Activated B cell treated with CpG ODN at 0.5 μM for 24 hours (primary cell): ENCODE data around the gene ZNF425. TPM values are rescaled to one million over a fixed set of nuclear protein-coding genes. Genes with fewer than 3 reads are reported as not detected.
"Not testable (repeated sequence)": the region's sequence is repeated elsewhere in the genome, so short reads cannot be mapped to it uniquely, and the experiment has no call there.

Experiments used
- ATAC-seq: fragments of 200-7000 bp; cut with Tn5 transposase; one replicate; pipeline ENCODE4 v1.10.0; 2021; ENCODE audit warnings: low read depth, mild to moderate bottlenecking, moderate library complexity
- CTCF ChIA-PET: fragments of 350-600 bp; sonication (Branson Sonifier 250); formaldehyde crosslinking; loops from one replicate; lab custom pipeline; 2021; ENCODE audit warnings: antibody characterized with exemption; lab: Charles Lee
- POLR2A ChIA-PET: fragments of 350-600 bp; sonication (Branson Sonifier 250); formaldehyde crosslinking; loops from one replicate; lab custom pipeline; 2021; ENCODE audit warnings: antibody characterized with exemption; lab: Charles Lee
- DNase-seq: peaks from one replicate; pipeline ENCODE4 v3.0.0; 2022
- H3K27ac Mint-ChIP-seq: one replicate; pipeline ENCODE4 v1.8.0; 2020; ENCODE audit warnings: mixed read lengths
- H3K27me3 Mint-ChIP-seq: one replicate; pipeline ENCODE4 v1.8.0; 2021; ENCODE audit warnings: mixed read lengths
- H3K36me3 Mint-ChIP-seq: one replicate; pipeline ENCODE4 v1.8.0; 2021; ENCODE audit warnings: low read depth, mixed read lengths
- H3K4me1 Mint-ChIP-seq: one replicate; pipeline ENCODE4 v1.8.0; 2021; ENCODE audit warnings: mixed read lengths
- H3K4me3 Mint-ChIP-seq: one replicate; pipeline ENCODE4 v1.8.0; 2020; ENCODE audit warnings: mild to moderate bottlenecking, mixed read lengths
- H3K9me3 Mint-ChIP-seq: one replicate; pipeline ENCODE4 v1.8.0; 2020; ENCODE audit warnings: mixed read lengths
- intact Hi-C: fragments of 100-400 bp; cut with micrococcal nuclease; formaldehyde crosslinking; loops from one replicate; pipeline ENCODE4 v1.15.1; 2024
- total RNA-seq: library from RNA; stranded (reverse); gene quantifications from 2 replicates; pipeline ENCODE4 v1.2.3, GENCODE V29; 2022
- TF ChIP-seq, protein P1 (sequence below): fragments of 200-600 bp; IDR thresholded peaks from one replicate; pipeline ENCODE4 v1.8.0; 2022; ENCODE audit warnings: antibody characterized with exemption, mild to moderate bottlenecking

Gene ZNF425
- total RNA-seq, 1 donor from 2014 or later = 1.4 TPM

DNA sequence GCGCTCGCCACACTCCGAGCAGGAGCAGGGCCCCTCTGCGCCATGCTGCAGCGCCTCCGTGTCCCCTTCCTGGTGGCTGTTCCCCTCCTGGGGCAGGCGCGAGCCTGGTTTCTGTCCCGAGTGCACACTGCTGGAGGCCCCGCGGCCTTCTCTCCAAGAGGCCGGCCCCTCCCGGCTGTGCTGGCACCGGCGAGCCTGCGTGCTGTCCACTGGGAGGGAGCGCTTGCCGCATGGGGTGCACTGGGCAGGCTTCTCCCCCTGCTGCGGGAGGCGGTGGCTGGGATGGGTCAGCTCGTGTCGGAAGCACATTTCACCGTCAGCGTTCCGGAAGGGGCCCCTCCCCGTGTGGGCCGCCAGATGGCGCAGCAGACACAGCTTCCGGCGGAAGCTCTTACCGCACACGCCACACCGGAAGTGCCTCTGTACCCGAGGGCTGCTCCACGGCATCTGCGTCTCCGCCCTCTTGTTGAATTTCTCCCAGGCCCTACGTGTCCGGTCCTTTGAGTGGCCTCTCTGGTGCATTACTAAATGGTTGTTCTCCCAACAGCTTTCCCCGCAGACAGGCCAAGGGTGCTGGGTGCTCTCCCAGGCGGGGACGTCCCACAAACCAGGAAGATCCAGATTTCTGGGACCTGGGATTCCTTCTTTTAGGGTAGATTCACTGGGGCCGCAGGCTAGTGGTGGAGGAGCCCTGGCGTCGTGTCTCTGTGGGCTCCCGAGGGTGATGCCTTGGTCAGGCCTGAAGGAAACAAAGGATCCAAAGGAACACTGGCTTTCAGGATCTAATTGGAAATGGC lies 54.3 kb downstream of the ZNF425 start:
- POLR2A ChIA-PET = no interaction called here
- ATAC-seq = peak; percentile 45
- no peaks in the 10 kb centered on the region for H3K27me3 Mint-ChIP-seq
- H3K4me1 Mint-ChIP-seq = peaks cover 4% of the 10 kb centered on the region
- DNase-seq = no peak
- intact Hi-C loops = no loop called here
- TF ChIP-seq, protein P1, sequence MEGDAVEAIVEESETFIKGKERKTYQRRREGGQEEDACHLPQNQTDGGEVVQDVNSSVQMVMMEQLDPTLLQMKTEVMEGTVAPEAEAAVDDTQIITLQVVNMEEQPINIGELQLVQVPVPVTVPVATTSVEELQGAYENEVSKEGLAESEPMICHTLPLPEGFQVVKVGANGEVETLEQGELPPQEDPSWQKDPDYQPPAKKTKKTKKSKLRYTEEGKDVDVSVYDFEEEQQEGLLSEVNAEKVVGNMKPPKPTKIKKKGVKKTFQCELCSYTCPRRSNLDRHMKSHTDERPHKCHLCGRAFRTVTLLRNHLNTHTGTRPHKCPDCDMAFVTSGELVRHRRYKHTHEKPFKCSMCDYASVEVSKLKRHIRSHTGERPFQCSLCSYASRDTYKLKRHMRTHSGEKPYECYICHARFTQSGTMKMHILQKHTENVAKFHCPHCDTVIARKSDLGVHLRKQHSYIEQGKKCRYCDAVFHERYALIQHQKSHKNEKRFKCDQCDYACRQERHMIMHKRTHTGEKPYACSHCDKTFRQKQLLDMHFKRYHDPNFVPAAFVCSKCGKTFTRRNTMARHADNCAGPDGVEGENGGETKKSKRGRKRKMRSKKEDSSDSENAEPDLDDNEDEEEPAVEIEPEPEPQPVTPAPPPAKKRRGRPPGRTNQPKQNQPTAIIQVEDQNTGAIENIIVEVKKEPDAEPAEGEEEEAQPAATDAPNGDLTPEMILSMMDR = no peak
- H3K27ac Mint-ChIP-seq = no peak overlapping the region
- CTCF ChIA-PET = interaction anchor here (1.4 to 2.0 kb wide), 3 partner anchors 10 to 66 kb away, joined by 4 to 8 read pairs (median 6); no protein-coding TSS in a partner anchor
- H3K9me3 Mint-ChIP-seq = no peaks in the 10 kb centered on the region
- peaks cover 40% of the 10 kb centered on the region for H3K36me3 Mint-ChIP-seq
- H3K4me3 Mint-ChIP-seq = no peak overlapping the region

GRCh38 chr7:149071182-149071635 lies 54.9 kb downstream of the ZNF425 start:
- POLR2A ChIA-PET = no interaction called here
- DNase-seq (no peak), ATAC-seq (no peak)
- intact Hi-C loops = no loop called here
- TF ChIP-seq, protein P1 = no peak
- Mint-ChIP-seq H3K27me3 (no peaks in the 10 kb centered on the region), H3K4me3 (no peak overlapping the region), H3K9me3 (no peaks in the 10 kb centered on the region), H3K36me3 (peaks cover 37% of the 10 kb centered on the region), H3K4me1 (peaks cover 4% of the 10 kb centered on the region), H3K27ac (no peak overlapping the region)
- CTCF ChIA-PET = interaction anchor here (1.4 kb wide), 1 partner anchor 9 kb away, joined by 4 read pairs; no protein-coding TSS in a partner anchor

DNA sequence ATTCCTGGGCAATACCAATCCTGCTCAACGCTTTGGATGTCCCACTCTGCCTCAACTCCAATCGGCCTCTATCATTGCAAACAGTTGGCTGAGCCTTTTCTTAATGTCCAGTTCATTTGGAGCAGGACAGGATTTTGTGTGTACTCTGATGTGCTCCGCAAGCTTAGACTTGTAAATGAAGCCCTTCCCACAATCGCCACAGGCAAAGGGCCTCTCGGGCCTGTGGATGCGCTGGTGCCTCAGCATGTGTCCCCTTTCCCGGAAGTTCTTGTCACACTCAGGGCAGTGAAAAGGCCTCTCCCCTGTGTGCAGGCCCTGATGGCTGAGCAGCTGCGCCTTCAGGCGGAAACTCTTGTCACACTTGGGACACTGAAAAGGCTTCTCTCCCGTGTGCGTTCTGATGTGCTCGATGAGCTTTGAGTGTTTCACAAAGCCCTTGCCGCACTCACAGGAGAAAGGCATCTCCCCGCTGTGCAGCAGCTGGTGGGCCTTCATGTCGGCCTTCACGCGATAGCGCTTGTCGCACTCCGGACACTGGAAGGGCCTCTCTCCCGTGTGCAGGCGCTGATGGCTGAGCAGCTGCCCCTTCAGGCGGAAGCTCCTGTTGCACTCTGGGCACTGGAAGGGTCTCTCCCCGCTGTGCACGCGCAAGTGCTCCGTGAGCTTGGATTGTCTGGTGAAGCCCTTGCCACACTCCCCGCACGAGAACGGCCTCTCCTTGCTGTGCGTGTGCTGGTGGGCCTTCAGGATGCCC lies 55.6 kb downstream of the ZNF425 start:
- TF ChIP-seq, protein P1 = no peak
- no peak overlapping the region for H3K27ac Mint-ChIP-seq
- H3K4me3 Mint-ChIP-seq = no peak overlapping the region
- no peaks in the 10 kb centered on the region for H3K9me3 Mint-ChIP-seq
- DNase-seq (no peak), ATAC-seq (no peak)
- ChIA-PET POLR2A (no interaction called here), CTCF (interaction anchor here (0.6 to 1.4 kb wide), 3 partner anchors 8 to 65 kb away, joined by 3 to 4 read pairs (median 4); no protein-coding TSS in a partner anchor)
- peaks cover 7% of the 10 kb centered on the region for H3K4me1 Mint-ChIP-seq
- H3K36me3 Mint-ChIP-seq = peaks cover 37% of the 10 kb centered on the region
- H3K27me3 Mint-ChIP-seq = no peaks in the 10 kb centered on the region
- intact Hi-C loops = no loop called here

DNA sequence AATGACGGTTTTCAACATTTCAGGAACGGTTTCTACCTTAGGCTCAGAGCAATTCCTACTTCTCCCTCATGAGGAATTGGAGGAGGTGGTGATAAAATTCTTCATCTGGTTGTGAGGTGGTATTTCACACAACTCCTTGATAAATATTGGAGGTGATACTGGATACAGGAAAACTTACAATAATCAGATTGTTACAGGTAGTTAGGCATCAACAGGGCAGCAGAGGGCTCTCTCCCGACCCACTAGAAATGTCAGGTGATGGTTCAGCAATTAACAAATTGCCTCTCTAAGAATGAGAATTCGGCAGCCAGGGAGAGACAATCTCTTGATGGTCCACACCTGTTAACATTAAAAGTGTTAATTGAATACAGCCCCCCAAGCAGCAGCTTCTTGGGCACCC lies 58.3 kb downstream of the ZNF425 start:
- ChIA-PET CTCF (interaction anchor here (1.1 kb wide), 1 partner anchor 63 kb away, joined by 3 read pairs; no protein-coding TSS in a partner anchor), POLR2A (interaction anchor here (0.6 kb wide), 1 partner anchor 126 kb away, joined by 3 read pairs; no protein-coding TSS in a partner anchor)
- ATAC-seq (no peak), DNase-seq (no peak)
- Mint-ChIP-seq H3K4me3 (peak overlapping the region; percentile 29), H3K27me3 (no peaks in the 10 kb centered on the region), H3K4me1 (peaks cover 13% of the 10 kb centered on the region), H3K36me3 (peaks cover 34% of the 10 kb centered on the region), H3K27ac (no peak overlapping the region), H3K9me3 (no peaks in the 10 kb centered on the region)
- intact Hi-C loops = loop anchor here (5.0 kb wide), 1 partner anchor 801 kb away; no protein-coding TSS in a partner anchor
- TF ChIP-seq, protein P1 = no peak

- Mint-ChIP-seq H3K36me3 (peaks cover 10% of the 10 kb centered on the region), H3K27ac (no peak overlapping the region), H3K4me1 (peaks cover 16% of the 10 kb centered on the region), H3K4me3 (peak overlapping the region; percentile 33), H3K27me3 (no peaks in the 10 kb centered on the region), H3K9me3 (no peaks in the 10 kb centered on the region)
- ChIA-PET POLR2A (no interaction called here), CTCF (no interaction called here)
- TF ChIP-seq, protein P1 = no peak
- DNase-seq = no peak
- no peak for ATAC-seq
- intact Hi-C loops = no loop called here
Observed at GRCh38 chr7:149063476-149063875, 62.6 kb downstream of the ZNF425 start.

- H3K27ac Mint-ChIP-seq, DNase-seq, ATAC-seq, H3K27me3 Mint-ChIP-seq, H3K36me3 Mint-ChIP-seq, H3K9me3 Mint-ChIP-seq, intact Hi-C loops, H3K4me3 Mint-ChIP-seq: not testable (repeated sequence)
- CTCF ChIA-PET = interaction anchor here (0.9 kb wide), 1 partner anchor 9 kb away, joined by 4 read pairs; no protein-coding TSS in a partner anchor
- POLR2A ChIA-PET = interaction anchor here (0.7 to 0.8 kb wide), 2 partner anchors 70 to 78 kb away, joined by 3 to 5 read pairs; no protein-coding TSS in a partner anchor
- peaks cover 11% of the 10 kb centered on the region for H3K4me1 Mint-ChIP-seq
Observed at GRCh38 chr7:149062217-149062899, 63.8 kb downstream of the ZNF425 start.
